Measurements from ENCODE around the gene RAB1A. TPM values are rescaled to one million over a fixed set of nuclear protein-coding genes. Genes with fewer than 3 reads are reported as not detected.
A peak's percentile ranks its signal among the peaks of the same experiment; 100 is the strongest.

The RAB1A gene
- polyA plus RNA-seq, 1 donor = 118 TPM

- DNase-seq (ENCODE audit: low read depth) = no peak
Observed at GRCh38 chr2:65061146-65061909, 68.6 kb downstream of the RAB1A start.

DNA sequence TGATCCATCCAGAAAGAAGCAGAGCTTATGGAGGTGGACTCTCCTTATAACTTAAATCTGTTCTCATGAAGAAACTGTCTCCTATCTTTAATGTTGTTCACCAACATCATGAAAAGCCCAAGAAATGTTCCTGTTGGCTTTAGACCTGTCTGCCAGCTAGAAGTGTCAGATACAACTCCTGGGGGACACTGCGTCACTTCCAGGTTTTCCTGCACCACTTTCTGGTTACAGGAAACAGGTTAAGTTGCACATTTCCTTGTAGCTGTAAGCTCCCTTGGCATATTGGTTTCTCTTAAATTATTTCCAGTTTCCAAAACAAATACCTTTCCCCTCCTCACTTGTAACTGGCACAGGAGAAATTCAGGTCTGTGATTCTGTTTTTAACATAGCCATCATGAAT is 70.8 kb downstream of the RAB1A start:
- DNase-seq (ENCODE audit: low read depth) = no peak

GRCh38 chr2:65057391-65058052 is 72.4 kb downstream of the RAB1A start:
- DNase-seq (ENCODE audit: low read depth) = no peak

GRCh38 chr2:65057054-65057375 is 72.9 kb downstream of the RAB1A start:
- DNase-seq (ENCODE audit: low read depth) = no peak

DNA sequence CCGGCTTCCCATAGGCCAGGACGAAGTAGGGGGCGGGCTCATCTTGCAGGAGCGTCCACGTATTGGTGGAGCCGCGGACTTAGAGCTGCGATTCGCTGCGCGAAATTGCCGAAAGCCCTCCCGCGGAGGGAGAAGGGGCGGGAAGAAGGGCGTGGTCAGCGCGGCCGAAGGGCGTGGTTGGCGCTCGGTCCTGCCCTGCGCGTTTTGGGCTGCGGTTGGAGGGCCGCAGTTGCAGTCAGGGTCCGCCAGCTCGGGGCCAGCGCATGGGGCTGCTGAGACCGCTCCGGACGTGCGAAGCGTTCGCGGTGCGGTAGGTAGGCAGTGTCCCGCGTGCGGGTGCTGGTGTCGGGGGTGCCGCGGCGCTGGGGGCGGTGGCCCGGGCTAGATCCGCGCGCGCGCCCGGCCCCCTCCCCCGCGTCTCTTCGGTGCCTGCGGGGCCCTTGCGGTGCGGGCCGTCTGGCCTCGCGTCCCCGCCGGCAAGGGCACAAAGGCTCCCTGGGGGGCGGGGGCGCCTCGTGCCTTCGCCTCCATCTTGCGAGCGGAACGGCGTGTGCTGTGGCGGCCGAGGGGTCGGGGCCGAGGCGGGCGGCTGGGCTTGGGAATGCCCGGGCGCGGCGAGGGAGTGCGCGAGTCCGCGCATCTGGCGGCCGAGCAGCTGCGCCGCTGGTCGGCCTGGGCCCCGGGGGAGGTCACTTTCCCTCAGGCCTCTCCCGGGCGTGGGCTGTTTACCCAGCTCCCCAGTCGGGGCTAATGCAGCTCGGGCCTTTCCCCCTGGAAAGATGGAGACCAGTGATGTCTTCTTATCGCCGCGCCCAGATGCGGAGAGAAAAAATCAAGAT is 73.5 kb downstream of the RAB1A start, which contains the start of gene CEP68:
Gene CEP68, plus strand, starts transcription at position 202 of the 839 bp plus-strand sequence. CDS start 13,029 bp downstream, outside the sequence.
- DNase-seq (ENCODE audit: low read depth) = peak; percentile 92

GRCh38 chr2:65055422-65056214 is 74.3 kb downstream of the RAB1A start:
- DNase-seq (ENCODE audit: low read depth) = no peak

GRCh38 chr2:65054749-65055421 is 75.0 kb downstream of the RAB1A start:
- no peak for DNase-seq (ENCODE audit: low read depth)

GRCh38 chr2:65053199-65053598 is 76.7 kb downstream of the RAB1A start:
- DNase-seq (ENCODE audit: low read depth) = no peak

DNA sequence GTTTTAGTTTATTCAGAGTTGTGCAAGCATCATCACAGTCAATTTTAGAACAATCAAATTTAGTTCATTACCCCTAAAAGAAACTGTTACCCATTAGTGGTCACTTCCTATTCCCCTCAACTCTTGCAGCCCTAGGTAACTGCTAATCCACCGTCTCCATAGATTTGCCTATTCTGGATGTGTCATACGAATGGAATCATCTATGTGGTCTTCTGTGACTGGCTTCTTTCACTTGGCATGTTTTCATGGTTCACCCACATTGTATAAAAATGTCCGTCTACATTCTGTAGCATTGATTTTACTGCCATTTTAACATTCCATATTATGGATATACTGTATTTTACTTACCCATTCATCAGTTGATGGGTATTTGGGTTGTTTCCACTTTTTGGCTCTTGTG is 79.0 kb downstream of the RAB1A start:
- no peak for DNase-seq (ENCODE audit: low read depth)

DNA sequence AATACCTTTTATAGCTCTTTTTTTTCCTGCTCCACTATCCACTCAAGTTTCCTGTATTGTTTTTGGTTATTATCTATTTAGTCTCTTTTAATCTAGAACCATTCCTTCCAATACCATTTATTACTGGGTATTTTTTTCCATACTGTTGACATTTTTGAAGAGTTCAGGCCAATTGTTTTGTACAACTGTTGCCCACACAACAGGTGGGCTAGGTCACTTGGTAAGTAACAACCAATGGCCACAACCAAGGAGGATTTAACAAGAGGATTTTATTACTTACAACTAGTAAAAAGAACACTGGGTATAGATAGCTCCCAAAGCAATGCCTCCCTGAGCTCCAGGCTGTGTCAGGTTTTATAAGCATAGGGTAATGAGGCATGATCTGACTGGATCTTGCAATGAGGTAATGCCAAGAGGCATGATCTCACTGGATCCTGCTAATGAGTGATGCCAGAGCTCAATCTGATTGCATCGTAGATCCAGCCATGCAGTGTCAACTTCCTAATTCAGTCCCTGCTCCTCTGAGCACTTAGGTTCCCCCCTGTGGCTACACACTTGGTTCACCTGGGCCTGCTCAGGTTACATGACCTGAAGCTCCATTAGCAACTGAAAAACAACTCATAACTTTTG is 80.8 kb downstream of the RAB1A start:
- no peak for DNase-seq (ENCODE audit: low read depth)

DNA sequence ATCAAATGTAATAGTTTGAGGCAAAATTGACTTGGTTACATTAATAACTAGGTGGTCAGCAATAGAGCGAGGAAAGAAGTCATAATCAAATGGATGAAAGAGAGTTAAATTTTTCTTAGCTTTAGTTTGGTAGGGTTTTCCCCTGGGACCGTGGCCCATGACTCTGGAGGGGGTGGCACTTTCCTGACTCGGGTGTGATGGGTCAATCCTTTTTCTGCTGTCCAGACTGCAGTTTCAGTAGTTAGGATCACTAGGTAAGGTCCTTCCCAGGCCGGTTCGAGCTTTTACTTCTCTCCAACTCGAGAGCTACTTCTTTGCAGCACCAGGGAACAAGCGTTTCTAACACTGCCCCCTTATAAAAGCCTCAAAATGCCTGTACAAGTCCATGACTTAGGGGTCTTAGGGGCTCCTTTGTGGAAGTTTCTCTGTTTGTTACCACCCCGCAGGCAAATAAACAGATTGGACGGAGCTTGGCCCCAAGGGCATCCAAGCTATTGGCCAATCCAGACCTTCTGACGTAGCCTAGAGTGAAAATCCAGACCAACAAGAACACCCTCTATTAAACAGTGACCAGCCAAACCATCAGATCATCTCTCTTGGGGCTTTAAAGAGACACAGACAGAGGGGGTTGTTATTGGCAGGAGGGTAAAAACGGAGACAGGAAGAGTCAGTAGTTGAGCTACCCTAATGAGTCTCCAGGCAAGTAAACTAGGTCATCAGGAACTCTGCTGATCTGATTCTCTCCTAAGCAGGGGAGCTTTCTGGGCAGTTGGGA is 83.1 kb downstream of the RAB1A start:
- DNase-seq (ENCODE audit: low read depth) = no peak

DNA sequence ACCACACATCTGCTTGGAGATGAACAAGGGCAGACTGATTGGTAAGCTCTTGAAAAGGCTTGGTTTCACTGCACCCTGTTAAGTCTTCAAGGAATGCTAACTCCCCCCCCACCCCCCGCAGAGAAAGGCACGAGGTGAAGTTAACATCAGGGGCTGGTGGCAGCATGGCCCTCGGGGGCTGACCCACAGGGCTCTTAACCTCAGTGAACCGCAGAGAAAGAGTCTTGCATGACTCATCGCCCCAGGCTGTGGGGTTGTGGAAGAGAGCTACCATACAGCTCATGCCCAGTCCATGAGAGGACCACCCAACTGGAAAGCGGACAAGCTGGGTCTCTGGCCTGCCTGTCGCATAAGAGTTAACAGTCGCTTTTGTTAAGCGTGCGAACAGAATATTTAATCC is 84.3 kb downstream of the RAB1A start:
- DNase-seq (ENCODE audit: low read depth) = no peak

DNA sequence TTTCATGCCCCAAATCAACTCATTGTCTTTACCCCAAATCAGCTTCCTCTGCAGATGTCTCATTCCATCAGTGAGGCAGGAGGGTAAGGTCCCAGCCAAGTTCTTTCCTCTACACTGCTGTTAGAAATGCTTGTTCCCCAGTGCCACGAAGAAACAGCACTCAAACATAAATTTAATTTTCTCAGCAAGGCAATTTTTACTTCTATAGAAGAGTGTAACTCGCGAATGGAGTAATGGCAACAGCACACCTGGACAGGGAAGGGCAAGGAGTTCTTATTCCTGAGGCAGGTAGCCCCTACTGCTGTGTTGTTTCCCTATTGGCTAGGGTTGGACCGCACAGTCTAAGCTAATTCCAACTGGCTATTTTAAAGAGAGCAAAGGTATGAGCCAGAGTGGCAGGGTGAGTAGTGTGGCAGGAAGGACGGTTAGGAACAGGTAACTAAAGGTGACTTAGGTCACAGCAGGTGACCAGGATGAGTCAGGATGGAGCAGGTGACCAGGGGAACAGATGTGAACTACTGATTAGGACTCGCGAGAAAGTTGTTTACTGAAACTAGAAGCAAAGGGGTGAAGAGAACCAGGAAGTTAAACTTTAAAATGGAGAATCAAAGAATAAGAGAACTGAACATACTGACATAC is 85.7 kb downstream of the RAB1A start:
- no peak for DNase-seq (ENCODE audit: low read depth)

GRCh38 chr2:65043001-65043400 is 86.9 kb downstream of the RAB1A start:
- no peak for DNase-seq (ENCODE audit: low read depth)

- peak; percentile 65 for DNase-seq (ENCODE audit: low read depth)
Observed at GRCh38 chr2:65040400-65041261, 89.3 kb downstream of the RAB1A start.

DNA sequence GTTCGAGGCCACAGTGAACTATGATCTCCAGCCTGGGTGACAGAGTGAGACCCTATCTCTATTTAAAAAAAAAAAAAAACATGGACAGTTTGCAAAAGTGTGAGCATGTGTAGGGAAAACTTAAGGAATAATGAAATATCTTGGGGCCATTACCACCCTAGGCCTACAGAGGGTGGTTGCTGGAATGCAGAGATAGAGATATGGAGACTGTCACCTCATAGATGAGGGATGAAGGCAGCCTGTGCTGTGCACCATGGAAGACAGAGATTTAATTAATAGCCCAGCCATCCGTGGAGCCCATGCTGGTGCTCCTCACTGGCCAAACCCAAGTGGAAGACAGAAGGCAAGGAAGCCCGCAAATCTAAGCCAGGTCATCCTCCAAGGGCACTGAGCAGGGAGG is 90.3 kb downstream of the RAB1A start:
- DNase-seq (ENCODE audit: low read depth) = no peak

DNA sequence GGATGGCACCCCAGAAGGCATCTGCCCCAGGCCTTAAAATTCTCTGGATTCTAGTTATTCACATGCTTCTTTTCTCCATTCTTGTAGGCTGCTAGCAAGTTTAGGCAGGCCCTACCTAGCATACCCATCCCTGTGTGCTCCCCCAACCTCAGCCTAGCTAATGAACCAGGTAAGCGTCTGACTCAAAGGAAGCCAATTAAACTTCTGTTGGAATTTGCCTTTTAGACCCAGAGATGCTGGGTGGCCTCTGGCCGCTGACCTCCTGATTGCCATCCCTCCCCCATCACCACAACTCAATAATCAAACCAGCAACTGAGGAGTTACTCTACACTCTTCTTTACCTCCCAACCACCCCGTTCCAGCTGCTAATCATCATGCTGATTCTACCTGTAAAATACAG is 92.7 kb downstream of the RAB1A start:
- no peak for DNase-seq (ENCODE audit: low read depth)
